ENCODE data around the gene ERBB4. TPM values are rescaled to one million over a fixed set of nuclear protein-coding genes. Genes with fewer than 3 reads are reported as not detected.

The ERBB4 gene
- total and polyA plus RNA-seq, 2 of the 8 experiments (the other 6 are each of a cell fraction or from before 2014, with no cell fraction given), result 0.34 to 1.3 TPM

- TF ChIP-seq POLR2A (IDR thresholded peaks at IDR 0.05; ENCODE audit: control extremely low read depth in 1 of 2, low read depth in 2 of 2, low read length in 2 of 2) (no peak), SP1 (IDR thresholded peaks at IDR 0.05; ENCODE audit: low read depth, low read length) (no peak), TCF12 (IDR thresholded peaks at IDR 0.05; ENCODE audit: low read depth, low read length) (no peak)
- TF ChIP-seq, protein P1, sequence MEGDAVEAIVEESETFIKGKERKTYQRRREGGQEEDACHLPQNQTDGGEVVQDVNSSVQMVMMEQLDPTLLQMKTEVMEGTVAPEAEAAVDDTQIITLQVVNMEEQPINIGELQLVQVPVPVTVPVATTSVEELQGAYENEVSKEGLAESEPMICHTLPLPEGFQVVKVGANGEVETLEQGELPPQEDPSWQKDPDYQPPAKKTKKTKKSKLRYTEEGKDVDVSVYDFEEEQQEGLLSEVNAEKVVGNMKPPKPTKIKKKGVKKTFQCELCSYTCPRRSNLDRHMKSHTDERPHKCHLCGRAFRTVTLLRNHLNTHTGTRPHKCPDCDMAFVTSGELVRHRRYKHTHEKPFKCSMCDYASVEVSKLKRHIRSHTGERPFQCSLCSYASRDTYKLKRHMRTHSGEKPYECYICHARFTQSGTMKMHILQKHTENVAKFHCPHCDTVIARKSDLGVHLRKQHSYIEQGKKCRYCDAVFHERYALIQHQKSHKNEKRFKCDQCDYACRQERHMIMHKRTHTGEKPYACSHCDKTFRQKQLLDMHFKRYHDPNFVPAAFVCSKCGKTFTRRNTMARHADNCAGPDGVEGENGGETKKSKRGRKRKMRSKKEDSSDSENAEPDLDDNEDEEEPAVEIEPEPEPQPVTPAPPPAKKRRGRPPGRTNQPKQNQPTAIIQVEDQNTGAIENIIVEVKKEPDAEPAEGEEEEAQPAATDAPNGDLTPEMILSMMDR (IDR thresholded peaks at IDR 0.05; ENCODE audit: control extremely low read depth in 1 of 3, insufficient read depth in 1 of 3, low read depth in 1 of 3, low read length in 3 of 3), result no peak
These were observed 430.6 kb downstream of the ERBB4 start (continued) for GRCh38 chr2:212107989-212108388.
